ENCODE data around the gene PPM1E. TPM values are rescaled to one million over a fixed set of nuclear protein-coding genes. Genes with fewer than 3 reads are reported as not detected.

PPM1E gene
- total RNA-seq, 3 donors from 2014 or later, result 0.47 to 0.48 TPM; not detected in 1

GRCh38 chr17:58783380-58783779 lies 27.7 kb downstream of the PPM1E start:
- no peaks in the 10 kb centered on the region for H3K4me1 ChIP-seq (ENCODE audit: low read depth)
- no peak for DNase-seq
- intact Hi-C loops (cut with DNase I, micrococcal nuclease), result no loop called here
- no peaks in the 10 kb centered on the region for H3K36me3 ChIP-seq (ENCODE audit: low read depth)
- H3K4me3 ChIP-seq, result no peak overlapping the region
- no peak for ATAC-seq
- H3K9me3 ChIP-seq, result no peaks in the 10 kb centered on the region
- no peak for TF ChIP-seq CTCF (IDR thresholded peaks at IDR 0.05)

DNA sequence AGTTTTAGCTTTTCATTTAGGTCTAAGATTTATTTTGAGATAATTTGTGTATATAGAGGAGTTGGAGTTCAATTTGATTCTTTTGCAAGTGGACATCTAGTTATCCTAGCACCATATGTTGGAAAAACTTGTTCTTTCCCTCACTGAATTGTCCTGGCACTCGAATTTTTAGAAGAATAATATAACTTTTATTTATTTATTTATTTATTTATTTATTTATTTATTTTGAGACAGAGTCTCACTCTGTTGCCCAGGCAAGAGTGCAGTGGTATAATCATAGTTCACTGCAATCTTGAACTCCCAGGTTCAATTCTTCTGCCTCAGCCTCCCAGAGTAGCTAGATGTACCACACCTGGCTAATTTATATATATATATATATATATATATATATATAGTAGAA lies 29.4 kb downstream of the PPM1E start:
- no peaks in the 10 kb centered on the region for H3K9me3 ChIP-seq
- no peak for TF ChIP-seq CTCF (IDR thresholded peaks at IDR 0.05)
- intact Hi-C loops (cut with DNase I, micrococcal nuclease), result no loop called here
- no peak overlapping the region for H3K4me3 ChIP-seq
- H3K36me3 ChIP-seq (ENCODE audit: low read depth), result no peaks in the 10 kb centered on the region
- no peak for ATAC-seq
- no peak for DNase-seq
- H3K4me1 ChIP-seq (ENCODE audit: low read depth), result no peaks in the 10 kb centered on the region

GRCh38 chr17:58786586-58787295 lies 31.1 kb downstream of the PPM1E start:
- Histone ChIP-seq H3K4me1 (ENCODE audit: low read depth) (no peaks in the 10 kb centered on the region), H3K4me3 (no peak overlapping the region), H3K9me3 (no peaks in the 10 kb centered on the region), H3K36me3 (ENCODE audit: low read depth) (no peaks in the 10 kb centered on the region)
- no peak for TF ChIP-seq CTCF (IDR thresholded peaks at IDR 0.05)
- DNase-seq (no peak), ATAC-seq (no peak)
- intact Hi-C loops (cut with DNase I, micrococcal nuclease), result no loop called here

GRCh38 chr17:58788199-58788598 lies 32.5 kb downstream of the PPM1E start:
- ATAC-seq, result no peak
- Histone ChIP-seq H3K4me1 (ENCODE audit: low read depth) (no peaks in the 10 kb centered on the region), H3K36me3 (ENCODE audit: low read depth) (no peaks in the 10 kb centered on the region), H3K9me3 (no peaks in the 10 kb centered on the region), H3K4me3 (no peak overlapping the region)
- intact Hi-C loops (cut with DNase I, micrococcal nuclease), result no loop called here
- DNase-seq, result no peak
- no peak for TF ChIP-seq CTCF (IDR thresholded peaks at IDR 0.05)

- no peak for DNase-seq
- no peak for TF ChIP-seq CTCF (IDR thresholded peaks at IDR 0.05)
- H3K9me3 ChIP-seq, result no peaks in the 10 kb centered on the region
- no peak overlapping the region for H3K4me3 ChIP-seq
- no peaks in the 10 kb centered on the region for H3K36me3 ChIP-seq (ENCODE audit: low read depth)
- intact Hi-C loops (cut with DNase I, micrococcal nuclease), result no loop called here
- H3K4me1 ChIP-seq (ENCODE audit: low read depth), result no peaks in the 10 kb centered on the region
- ATAC-seq, result no peak
These were observed 33.5 kb downstream of the PPM1E start for GRCh38 chr17:58789160-58789559.
